ENCODE measurements around the gene CCNT1. TPM values are rescaled to one million over a fixed set of nuclear protein-coding genes. Genes with fewer than 3 reads are reported as not detected.
A peak's percentile ranks its signal among the peaks of the same experiment; 100 is the strongest.

The CCNT1 gene
- total RNA-seq, 1 experiment from 2014 or later, result 51.8 TPM

DNA sequence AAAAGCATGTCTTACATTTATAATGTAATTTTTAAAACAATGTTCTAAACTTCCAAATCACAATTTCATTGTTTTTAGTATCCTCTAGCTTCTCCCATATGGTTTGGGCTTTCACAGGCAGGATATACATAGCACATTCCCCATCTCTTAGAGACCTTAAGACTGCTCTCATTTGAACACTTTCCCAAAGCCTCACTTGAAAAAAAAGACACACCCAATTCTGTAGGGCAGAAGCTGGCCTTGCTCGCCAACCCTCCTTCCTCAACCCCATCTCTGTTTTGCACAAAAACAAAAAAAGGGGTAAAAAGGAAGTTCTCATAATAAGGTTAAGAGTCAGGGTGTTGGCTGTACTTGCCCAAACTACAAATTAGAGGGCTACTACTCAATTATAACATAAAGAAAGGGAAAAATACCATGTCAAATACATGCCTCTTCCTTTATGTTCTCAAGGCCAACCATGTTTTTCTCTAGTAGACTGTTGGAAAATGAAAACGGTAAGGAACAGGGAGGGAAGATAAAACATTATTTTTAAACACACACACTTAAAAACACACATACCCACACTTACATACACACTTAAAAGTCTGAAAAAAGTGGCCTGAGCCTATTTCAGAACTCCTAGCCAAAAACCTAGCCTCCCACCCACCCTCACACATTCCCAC is 24.6 kb downstream of the CCNT1 start:
- Histone ChIP-seq H3K27me3 (replicated peaks; ENCODE audit: insufficient read depth, low read depth, low read length, poor library complexity) (no peaks in the 10 kb centered on the region), H3K27ac (ENCODE audit: low read depth, low read length, poor library complexity, severe bottlenecking) (no peak overlapping the region), H3K4me1 (ENCODE audit: insufficient read depth, low read length, poor library complexity, severe bottlenecking) (no peaks in the 10 kb centered on the region), H3K9me3 (ENCODE audit: low read depth, low read length, poor library complexity, severe bottlenecking) (no peaks in the 10 kb centered on the region), H3K4me3 (ENCODE audit: low read depth, low read length, poor library complexity, severe bottlenecking) (no peak overlapping the region), H3K36me3 (ENCODE audit: insufficient read depth, low read length, poor library complexity, severe bottlenecking) (peaks cover 73% of the 10 kb centered on the region)
- BruUV-seq (replicated peaks), result no TSS peak
- intact Hi-C loops (cut with micrococcal nuclease; ENCODE audit: unreplicated experiment), result no loop called here
- TF ChIP-seq, protein P1, sequence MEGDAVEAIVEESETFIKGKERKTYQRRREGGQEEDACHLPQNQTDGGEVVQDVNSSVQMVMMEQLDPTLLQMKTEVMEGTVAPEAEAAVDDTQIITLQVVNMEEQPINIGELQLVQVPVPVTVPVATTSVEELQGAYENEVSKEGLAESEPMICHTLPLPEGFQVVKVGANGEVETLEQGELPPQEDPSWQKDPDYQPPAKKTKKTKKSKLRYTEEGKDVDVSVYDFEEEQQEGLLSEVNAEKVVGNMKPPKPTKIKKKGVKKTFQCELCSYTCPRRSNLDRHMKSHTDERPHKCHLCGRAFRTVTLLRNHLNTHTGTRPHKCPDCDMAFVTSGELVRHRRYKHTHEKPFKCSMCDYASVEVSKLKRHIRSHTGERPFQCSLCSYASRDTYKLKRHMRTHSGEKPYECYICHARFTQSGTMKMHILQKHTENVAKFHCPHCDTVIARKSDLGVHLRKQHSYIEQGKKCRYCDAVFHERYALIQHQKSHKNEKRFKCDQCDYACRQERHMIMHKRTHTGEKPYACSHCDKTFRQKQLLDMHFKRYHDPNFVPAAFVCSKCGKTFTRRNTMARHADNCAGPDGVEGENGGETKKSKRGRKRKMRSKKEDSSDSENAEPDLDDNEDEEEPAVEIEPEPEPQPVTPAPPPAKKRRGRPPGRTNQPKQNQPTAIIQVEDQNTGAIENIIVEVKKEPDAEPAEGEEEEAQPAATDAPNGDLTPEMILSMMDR (conservative IDR thresholded peaks at IDR 0.05; ENCODE audit: low read depth, low read length), result no peak
- TF ChIP-seq EZH2 (IDR thresholded peaks at IDR 0.05; ENCODE audit: borderline replicate concordance, low read depth, low read length, poor library complexity, severe bottlenecking), result no peak
- no peak for DNase-seq (ENCODE audit: low spot score)
- POLR2A ChIA-PET (ENCODE audit: low non-redundant PET), result no interaction called here
- CTCF ChIA-PET, result no interaction called here

DNA sequence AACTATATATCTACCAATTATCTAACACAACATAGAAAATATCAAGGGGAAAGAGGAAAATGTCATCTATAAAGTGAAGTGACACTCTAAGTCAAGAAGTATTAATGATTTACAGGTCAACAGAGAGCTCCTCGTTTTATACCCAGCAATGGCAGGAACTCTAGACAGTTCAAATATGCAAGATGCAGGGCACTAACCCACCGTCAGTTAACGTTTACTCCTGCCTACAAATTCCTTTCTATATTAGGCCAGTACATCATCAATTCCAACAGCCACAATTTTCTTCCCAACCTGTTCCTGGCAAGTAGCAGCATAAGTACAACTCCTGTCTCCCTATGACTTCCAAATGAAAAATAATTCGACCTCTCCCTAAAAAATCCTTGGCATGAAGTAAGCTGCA is 25.5 kb downstream of the CCNT1 start:
- POLR2A ChIA-PET (ENCODE audit: low non-redundant PET), result no interaction called here
- CTCF ChIA-PET, result no interaction called here

DNA sequence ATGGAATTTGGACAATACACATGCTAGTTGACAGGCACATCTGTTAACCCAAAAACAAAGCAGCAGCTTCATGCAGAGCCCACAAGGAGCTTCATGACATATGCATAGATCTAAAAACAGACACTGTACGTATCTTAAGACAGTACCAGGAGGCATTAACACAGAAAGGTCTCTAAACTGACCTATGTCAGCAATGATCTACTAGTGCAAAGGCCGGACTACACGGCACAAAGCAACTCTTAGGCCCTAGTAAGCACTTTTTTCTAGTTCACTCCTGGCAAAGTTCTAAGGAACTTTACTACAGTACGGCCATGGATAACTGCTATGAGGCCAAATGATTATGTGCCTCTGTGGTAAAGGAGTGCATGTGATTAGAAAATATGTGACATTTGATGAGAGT is 26.1 kb downstream of the CCNT1 start:
- H3K36me3 ChIP-seq (ENCODE audit: insufficient read depth, low read length, poor library complexity, severe bottlenecking), result peaks cover 61% of the 10 kb centered on the region

More for the DNA sequence above, 25.5 kb downstream of the CCNT1 start:
- Histone ChIP-seq H3K27me3 (replicated peaks; ENCODE audit: insufficient read depth, low read depth, low read length, poor library complexity) (no peaks in the 10 kb centered on the region), H3K36me3 (ENCODE audit: insufficient read depth, low read length, poor library complexity, severe bottlenecking) (peaks cover 66% of the 10 kb centered on the region), H3K27ac (ENCODE audit: low read depth, low read length, poor library complexity, severe bottlenecking) (peak overlapping the region; percentile 5), H3K4me1 (ENCODE audit: insufficient read depth, low read length, poor library complexity, severe bottlenecking) (no peaks in the 10 kb centered on the region), H3K4me3 (ENCODE audit: low read depth, low read length, poor library complexity, severe bottlenecking) (no peak overlapping the region), H3K9me3 (ENCODE audit: low read depth, low read length, poor library complexity, severe bottlenecking) (no peaks in the 10 kb centered on the region)
- no peak for DNase-seq (ENCODE audit: low spot score)
- intact Hi-C loops (cut with micrococcal nuclease; ENCODE audit: unreplicated experiment), result no loop called here
- TF ChIP-seq EZH2 (IDR thresholded peaks at IDR 0.05; ENCODE audit: borderline replicate concordance, low read depth, low read length, poor library complexity, severe bottlenecking), result no peak
- TF ChIP-seq, protein P1 (conservative IDR thresholded peaks at IDR 0.05; ENCODE audit: low read depth, low read length), result no peak
- no TSS peak for BruUV-seq (replicated peaks)

More for the DNA sequence above, 26.1 kb downstream of the CCNT1 start:
- BruUV-seq (replicated peaks), result no TSS peak
- DNase-seq (ENCODE audit: low spot score), result no peak
- Histone ChIP-seq H3K9me3 (ENCODE audit: low read depth, low read length, poor library complexity, severe bottlenecking) (no peaks in the 10 kb centered on the region), H3K4me1 (ENCODE audit: insufficient read depth, low read length, poor library complexity, severe bottlenecking) (no peaks in the 10 kb centered on the region), H3K27ac (ENCODE audit: low read depth, low read length, poor library complexity, severe bottlenecking) (peak overlapping the region; percentile 5), H3K27me3 (replicated peaks; ENCODE audit: insufficient read depth, low read depth, low read length, poor library complexity) (no peaks in the 10 kb centered on the region), H3K4me3 (ENCODE audit: low read depth, low read length, poor library complexity, severe bottlenecking) (no peak overlapping the region)
- POLR2A ChIA-PET (ENCODE audit: low non-redundant PET), result no interaction called here
- intact Hi-C loops (cut with micrococcal nuclease; ENCODE audit: unreplicated experiment), result no loop called here
- CTCF ChIA-PET, result interaction anchor here (0.6 kb wide), 1 partner anchor 16 kb away, joined by 10 read pairs; no protein-coding TSS in a partner anchor
- TF ChIP-seq, protein P1 (conservative IDR thresholded peaks at IDR 0.05; ENCODE audit: low read depth, low read length), result no peak
- TF ChIP-seq EZH2 (IDR thresholded peaks at IDR 0.05; ENCODE audit: borderline replicate concordance, low read depth, low read length, poor library complexity, severe bottlenecking), result no peak

Measured in A673 (cell line).